Germinal center (tissue), 1 donor: ENCODE measurements around the gene LSM2.
"Not testable (repeated sequence)": the region's sequence is repeated elsewhere in the genome, so short reads cannot be mapped to it uniquely, and the experiment has no call there.

Experiments used
- DNase-seq: peaks from one replicate; pipeline ENCODE4 v3.0.0; 2012; ENCODE audit warnings: mixed read lengths, low spot score

The LSM2 gene

DNA sequence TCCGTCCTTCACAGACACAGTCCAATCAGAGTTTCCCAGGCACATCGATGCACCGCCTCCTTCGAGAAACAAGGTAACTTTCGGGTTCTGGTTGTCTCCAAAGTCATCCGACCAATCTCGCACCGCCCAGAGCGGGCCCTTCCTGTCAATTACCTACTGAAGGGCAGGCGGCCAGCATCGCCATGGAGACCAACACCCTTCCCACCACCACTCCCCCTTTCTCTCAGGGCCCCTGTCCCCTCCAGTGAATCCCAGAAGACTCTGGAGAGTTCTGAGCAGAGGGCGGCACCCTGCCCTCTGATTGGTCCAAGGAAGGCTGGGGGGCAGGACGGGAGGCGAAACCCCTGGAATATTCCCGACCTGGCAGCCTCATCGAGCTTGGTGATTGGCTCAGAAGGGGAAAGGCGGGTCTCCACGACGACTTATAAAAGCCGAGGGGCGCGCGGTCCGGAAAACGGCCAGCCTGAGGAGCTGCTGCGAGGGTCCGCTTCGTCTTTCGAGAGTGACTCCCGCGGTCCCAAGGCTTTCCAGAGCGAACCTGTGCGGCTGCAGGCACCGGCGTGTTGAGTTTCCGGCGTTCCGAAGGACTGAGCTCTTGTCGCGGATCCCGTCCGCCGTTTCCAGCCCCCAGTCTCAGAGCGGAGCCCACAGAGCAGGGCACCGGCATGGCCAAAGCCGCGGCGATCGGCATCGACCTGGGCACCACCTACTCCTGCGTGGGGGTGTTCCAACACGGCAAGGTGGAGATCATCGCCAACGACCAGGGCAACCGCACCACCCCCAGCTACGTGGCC is 20.7 kb upstream of the LSM2 start, which contains the start of gene HSPA1B:
Gene HSPA1B (plus strand): TSS at position 453 of the 794 bp plus-strand sequence. CDS start 213 bp downstream, at position 666.
- DNase-seq, result peak; percentile 91

DNA sequence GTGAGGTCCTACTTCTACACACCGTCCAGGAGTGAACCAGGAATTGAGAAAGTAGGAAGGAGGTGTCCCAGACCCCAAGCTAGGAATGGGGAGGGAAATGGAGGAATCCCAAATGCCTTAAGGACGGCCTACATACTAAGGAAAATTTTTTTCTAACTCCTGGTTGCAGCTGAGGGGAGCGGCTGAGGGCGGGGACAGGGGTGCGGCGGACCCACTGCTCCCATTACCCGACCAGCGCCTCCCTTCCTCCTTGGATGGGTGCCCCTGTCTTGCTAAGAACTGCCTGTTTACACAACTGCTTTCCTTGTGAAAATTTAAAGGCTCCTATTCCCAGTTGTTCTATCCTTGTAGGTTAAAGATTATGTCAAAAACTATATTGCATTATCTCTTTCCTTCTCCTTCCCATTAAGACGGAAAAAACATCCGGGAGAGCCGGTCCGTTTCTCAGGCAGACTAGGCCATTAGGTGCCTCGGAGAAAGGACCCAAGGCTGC is 20.1 kb upstream of the LSM2 start:
- peak; percentile 68 for DNase-seq

DNA sequence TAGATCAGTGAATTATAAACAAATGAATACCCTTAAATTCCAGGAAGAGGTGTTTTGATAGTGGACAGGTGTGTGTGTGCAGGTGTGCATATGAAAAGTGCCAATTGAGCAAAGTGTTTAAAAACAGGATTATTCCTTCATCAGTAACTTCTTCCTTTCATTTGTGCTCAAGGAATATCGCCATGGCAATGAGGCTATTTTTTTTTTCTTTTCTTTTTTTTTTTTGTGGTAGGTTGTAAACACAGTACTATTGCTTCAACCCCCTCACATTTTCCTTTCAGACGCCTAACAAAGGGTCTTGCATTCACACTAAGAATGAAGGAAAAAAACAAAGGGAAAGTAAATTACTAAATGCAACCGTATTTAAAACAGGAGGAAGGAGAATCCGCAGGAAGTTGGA is 18.8 kb upstream of the LSM2 start:
- DNase-seq, result no peak

DNA sequence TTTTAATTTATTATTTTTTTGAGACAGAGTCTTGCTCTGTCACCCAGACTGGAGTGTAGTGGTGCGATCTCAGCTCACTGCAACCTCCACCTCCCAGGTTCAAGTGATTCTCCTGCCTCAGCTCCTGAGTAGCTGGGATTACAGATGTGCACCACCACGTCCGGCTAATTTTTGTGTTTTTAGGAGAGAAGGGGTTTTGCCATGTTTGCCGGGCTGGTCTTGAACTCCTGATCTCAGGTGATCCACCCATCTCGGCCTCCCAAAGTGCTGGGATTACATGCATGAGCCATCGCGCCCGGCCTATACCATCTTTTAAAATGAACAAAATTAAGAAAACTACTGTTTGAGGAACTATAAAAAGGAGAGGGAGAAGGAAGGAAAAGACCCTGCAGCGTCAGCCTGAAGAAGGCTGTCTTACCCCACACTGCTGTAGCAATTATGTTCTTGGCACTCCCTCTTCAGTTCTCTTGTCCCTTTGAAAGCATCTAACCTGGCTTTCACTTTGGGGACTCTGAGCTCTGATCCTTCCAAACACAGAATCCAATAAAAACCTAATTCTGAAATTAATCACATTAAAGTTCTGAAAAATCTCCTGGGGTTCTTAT is 16.9 kb upstream of the LSM2 start:
- not testable (repeated sequence) for DNase-seq

DNA sequence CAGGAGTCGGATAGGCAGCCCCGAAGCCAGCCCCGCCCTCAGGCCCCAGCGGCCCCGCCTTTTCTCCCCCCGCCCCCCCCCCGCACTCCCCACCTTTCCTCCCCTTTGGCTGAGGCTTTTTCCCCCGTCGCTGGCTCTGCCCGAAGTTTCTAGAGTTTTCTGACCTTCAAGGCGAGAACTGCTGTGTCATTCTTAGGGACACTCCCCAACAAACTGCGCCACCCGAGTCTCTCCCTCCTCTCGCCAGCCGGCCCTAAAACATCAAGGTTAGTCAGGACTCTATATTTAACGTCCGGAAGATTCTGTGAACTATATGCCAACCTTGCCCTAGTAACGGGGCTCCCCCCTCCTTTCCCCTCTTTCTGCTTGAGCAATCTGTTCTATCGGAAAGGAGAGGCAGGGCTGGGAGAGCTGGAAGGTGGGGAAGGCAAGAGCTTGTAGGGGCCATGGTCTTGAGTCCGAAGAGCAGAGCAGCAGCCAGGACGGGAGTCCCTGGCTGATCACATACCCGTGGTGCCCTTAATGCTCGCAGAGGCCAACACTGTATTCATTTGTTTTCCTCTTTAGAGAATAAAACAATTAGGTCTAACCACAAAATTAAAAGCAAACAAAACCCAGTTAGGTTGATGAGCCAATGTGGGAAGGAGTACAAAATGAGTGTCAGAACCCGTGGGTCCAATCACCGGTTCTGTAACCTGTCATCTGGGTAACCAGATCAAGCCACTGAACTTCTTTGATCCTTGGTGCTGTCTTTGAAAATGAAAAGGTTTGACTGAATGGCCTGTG is 15.5 kb upstream of the LSM2 start:
- peak; percentile 75 for DNase-seq

DNA sequence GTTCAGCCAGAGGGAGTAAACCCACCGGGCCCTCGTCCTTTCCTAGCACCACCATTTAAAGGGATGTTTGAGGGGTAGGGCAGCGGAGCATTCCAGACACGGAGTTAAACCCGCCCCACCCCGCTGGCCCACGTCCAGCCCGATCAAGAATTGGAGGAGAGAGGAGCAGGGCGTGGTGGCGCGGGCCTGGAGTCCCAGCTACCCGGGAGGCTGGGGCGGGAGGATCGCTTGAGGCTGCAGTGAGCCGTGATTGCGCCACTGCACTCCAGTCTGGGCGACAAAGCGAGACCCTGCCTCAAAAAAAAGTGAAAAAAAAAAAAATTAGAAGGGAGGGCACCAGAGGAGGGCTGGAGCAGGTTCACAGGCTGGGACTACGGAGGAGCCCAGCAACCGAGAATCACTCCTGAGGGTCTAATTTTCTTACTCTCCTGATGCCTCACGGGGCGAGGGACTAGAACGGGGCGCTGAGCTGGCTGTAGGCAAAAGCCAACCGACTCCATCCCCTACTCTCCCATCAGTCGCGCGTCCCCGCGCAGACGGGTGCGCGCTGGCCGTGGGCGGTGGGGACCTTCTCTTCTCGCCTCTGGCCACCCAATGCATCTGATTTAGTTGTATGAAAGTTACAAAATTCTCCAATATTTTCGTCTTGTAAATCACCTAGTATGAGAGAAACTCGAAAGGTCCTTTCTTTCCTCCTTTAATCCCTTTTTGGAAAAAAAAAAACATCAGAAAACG is 14.7 kb upstream of the LSM2 start:
- peak; percentile 60 for DNase-seq

DNA sequence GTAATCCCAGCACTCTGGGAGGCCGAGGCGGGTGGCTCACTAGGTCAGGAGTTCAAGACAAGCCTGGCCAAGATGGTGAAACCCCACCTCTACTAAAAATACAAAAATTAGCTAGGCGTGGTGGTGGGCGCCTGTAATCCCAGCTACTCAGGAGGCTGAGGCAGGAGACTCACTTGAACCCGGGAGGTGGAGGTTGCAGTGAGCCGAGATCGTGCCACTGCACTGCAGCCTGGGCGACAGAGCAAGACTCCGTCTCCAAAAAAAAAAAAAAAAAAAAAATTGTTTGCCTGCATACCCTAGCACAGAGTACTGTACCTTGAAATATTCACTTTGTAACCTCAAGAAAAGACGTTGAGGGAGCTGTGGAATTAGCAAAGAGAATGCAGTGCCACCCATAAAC is 13.6 kb upstream of the LSM2 start:
- not testable (repeated sequence) for DNase-seq

DNA sequence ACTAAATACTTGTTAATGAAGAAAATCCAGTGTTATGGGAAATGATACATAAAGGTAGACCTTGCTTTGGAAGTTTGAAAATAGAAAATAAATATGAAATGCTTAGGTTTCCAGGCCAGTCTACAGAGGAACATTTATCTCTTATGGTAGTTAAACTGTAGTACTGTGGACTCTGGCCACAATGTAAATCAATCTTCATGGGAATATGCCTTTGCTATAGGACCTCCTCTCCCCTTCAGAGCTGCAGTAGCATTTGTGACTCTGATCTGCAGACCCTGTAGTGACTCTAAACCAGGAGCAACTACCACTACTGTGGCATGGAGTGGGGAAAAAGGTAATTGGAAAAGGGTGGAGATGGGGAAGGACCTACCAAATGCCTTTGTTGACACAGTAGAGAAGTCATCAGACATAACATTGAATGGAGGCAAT is 13.1 kb upstream of the LSM2 start:
- no peak for DNase-seq

DNA sequence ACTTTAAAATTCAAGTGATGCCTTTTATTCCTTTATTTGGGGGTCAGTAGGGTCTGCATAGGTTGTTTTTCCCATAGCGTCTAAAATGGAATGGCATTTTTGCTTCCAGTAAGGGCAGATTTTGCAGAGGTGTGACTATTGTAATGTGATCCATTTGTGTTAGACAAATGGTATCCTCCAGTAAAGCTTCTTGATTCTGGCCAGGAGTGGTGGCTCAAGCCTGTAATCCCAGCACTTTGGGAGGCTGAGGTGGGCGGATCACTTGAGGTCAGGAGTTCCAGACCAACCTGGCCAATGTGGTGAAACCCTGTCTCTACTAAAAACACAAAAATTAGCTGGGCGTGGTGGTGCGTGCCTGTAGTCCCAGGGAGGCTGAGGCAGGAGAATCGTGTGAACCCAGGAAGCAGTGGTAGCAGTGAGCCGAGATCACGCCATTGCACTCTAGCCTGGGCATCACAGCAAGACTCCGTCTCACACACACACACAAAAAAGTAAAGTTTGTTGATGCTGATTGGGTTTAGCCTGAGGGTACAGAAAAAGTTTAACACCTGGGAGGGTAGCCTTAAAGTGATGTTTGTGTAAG is 11.3 kb upstream of the LSM2 start:
- not testable (repeated sequence) for DNase-seq

DNA sequence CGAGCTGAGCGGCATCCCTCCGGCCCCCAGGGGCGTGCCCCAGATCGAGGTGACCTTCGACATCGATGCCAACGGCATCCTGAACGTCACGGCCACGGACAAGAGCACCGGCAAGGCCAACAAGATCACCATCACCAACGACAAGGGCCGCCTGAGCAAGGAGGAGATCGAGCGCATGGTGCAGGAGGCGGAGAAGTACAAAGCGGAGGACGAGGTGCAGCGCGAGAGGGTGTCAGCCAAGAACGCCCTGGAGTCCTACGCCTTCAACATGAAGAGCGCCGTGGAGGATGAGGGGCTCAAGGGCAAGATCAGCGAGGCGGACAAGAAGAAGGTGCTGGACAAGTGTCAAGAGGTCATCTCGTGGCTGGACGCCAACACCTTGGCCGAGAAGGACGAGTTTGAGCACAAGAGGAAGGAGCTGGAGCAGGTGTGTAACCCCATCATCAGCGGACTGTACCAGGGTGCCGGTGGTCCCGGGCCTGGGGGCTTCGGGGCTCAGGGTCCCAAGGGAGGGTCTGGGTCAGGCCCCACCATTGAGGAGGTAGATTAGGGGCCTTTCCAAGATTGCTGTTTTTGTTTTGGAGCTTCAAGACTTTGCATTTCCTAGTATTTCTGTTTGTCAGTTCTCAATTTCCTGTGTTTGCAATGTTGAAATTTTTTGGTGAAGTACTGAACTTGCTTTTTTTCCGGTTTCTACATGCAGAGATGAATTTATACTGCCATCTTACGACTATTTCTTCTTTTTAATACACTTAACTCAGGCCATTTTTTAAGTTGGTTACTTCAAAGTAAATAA is 10.6 kb upstream of the LSM2 start:
- DNase-seq, result not testable (repeated sequence)

DNA sequence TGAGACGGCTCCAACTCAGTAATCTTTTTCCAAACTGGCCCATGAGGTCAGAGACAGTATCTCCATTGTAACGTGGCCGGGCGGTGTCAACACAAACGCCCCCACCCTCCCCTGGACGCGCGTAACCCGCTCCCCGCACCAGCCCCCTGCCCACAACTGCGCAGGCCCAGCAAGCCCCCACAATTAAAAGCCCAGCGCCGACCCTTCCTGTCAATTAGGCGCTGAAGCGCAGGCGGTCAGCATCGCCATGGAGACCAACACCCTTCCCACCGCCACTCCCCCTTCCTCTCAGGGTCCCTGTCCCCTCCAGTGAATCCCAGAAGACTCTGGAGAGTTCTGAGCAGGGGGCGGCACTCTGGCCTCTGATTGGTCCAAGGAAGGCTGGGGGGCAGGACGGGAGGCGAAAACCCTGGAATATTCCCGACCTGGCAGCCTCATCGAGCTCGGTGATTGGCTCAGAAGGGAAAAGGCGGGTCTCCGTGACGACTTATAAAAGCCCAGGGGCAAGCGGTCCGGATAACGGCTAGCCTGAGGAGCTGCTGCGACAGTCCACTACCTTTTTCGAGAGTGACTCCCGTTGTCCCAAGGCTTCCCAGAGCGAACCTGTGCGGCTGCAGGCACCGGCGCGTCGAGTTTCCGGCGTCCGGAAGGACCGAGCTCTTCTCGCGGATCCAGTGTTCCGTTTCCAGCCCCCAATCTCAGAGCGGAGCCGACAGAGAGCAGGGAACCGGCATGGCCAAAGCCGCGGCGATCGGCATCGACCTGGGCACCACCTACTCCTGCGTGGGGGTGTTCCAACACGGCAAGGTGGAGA is 8.5 kb upstream of the LSM2 start, which contains the start of the genes HSPA1A and HSPA1L:
Gene HSPA1A (plus strand): TSS at position 519 of the 814 bp plus-strand sequence. CDS start 214 bp downstream, at position 733.
Gene HSPA1L (minus strand): TSS at position 259 of the 814 bp plus-strand sequence. CDS start 3,311 bp downstream, outside the sequence.
- peak; percentile 59 for DNase-seq

DNA sequence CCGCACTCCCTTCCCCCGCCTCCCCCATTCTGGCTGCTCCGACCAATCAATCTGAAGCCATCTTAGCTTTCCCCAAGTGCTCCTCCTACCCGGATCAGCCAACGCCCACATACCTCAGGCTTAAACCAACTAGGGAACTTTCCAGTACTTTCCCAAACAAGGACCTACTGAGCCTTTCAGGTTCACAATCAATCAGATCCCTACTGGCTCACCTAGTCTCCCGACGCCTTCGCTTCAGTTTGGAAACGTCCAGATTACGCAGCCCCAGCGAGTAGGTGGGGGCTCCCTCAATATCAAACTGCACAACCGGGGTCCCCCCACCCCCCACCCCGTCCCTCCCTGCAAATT is 7.9 kb upstream of the LSM2 start:
- peak; percentile 65 for DNase-seq

DNA sequence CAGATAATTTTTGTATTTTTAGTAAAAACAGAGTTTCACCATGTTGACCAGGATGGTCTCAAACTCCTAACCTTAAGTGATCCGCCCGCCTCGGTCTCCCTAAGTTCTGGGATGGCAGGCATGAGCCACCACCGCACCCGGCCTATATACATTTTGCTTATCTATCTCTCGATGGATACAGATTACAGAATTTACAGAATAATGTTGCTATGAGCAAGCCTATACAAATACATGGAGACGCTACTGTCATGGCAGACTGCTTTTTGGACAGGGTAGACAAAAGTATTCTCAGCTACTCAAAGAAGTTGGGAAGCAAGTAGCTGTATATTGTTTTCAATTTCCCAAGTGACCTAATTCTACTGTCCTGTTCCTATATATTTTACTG is 6.7 kb upstream of the LSM2 start:
- DNase-seq, result no peak

DNA sequence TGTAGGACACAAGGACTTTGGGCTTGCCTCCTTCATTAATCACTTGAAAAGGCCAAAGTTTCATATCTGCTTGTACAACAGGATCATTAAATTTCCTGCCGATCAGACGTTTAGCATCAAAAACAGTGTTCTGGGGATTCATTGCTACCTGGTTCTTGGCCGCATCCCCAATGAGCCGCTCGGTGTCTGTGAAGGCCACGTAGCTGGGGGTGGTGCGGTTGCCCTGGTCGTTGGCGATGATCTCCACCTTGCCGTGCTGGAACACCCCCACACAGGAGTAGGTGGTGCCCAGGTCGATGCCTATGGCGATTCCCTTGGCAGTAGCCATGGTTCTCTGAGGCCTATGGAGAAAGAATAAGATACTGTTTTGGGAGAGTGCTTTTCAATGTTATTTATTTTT is 4.9 kb upstream of the LSM2 start:
- DNase-seq, result no peak

DNA sequence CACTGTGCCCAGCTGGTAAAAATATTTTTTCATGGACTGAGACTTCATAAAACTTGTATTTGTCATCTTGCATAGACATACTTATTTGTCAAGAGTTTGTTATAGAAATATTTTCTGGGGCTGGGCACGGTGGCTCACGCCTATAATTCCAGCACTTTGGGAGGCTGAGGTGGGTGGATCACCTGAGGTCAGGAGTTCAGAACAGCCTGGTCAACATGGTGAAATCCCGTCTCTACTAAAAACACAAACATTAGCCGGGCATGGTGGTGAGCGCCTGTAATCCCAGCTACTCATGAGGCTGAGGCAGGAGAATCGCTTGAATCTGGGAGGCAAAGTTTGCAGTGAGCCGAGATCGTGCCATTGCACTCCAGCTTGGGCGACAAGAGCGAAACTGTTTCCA is 1.8 kb upstream of the LSM2 start:
- not testable (repeated sequence) for DNase-seq

DNA sequence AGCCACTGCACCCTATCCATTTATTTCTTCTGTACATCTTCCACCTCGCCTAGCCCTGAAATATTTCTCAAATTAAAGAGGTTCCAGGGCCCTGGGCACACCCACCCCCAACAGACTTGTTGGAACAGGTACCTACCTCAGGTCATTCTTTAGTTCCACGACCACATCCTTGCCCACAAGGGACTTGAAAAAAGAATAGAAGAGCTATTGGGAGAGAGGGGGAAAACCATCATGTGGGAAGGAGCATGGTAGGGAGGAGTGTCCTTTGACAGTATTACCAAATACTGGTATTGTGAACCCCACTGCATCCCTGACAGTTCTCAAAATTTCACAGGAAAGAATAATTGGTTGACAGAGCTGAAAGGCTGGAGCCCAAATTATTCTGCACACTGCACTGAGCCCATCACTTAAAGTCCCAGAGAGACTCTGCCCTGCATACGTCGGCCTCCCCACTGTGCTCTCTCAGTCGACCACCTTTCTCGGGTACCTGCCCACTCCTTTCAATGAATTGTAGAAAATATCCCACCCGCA is 762 bp downstream of the LSM2 start:
- DNase-seq, result peak; percentile 30

DNA sequence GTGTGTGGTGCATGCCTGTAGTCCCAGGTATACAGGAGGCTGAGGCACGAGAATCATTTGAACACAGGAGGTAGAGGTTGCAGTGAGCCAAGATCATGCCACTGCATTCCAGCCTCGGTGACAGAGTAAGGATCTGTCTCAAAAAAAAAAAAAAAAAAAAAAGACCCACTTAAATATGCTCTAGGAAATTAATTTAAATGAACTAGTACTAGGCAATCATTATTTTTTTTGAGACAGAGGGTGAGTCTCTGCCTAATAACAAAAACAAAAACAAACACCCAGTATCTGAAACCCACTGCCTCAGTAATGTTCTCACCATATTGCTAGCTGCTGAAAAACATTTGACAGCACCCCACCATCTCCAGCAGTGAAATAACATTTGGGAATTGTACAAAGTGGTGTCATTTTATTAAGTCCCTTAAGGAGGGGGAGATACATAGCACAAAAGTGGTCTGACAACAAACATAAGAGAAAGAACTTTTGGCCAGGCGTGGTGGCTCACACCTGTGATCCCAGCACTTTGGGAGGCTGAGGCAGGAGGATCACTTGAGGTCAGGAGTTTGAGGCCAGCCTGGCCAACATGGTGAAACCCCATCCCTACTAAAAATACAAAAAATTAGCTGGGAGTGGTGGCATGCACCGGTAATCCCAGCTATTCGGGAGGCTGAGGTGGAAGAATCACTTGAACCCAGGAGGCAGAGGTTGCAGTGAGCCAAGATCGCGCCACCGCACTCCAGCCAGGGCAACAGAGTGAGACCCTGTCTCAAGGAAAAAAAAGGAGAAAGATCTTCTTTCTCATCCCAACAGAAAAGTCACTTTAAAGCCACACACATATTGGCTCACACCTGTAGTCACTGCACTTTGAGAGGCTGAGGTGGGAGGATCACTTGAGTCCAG is 5.5 kb downstream of the LSM2 start:
- DNase-seq, result not testable (repeated sequence)

DNA sequence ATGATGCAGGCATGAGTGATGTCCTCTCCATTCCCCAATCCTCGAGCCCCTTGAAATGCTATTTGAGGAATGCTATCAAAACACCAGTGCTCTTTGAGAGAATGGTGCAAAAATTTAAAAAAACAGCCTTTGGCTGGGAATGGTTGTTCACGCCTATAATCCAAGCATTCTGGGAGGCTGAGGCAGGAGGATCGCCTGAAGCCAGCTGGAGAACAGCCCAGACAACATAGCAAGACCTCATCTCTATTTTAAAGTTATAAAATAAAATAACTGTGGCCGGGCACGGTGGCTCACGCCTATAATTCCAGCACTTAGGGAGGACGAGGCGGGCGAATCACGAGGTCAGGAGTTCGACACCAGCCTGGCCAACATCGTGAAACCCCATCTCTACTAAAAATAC is 7.0 kb downstream of the LSM2 start:
- no peak for DNase-seq
